ENCODE measurements around the gene MMP24OS.

DNA sequence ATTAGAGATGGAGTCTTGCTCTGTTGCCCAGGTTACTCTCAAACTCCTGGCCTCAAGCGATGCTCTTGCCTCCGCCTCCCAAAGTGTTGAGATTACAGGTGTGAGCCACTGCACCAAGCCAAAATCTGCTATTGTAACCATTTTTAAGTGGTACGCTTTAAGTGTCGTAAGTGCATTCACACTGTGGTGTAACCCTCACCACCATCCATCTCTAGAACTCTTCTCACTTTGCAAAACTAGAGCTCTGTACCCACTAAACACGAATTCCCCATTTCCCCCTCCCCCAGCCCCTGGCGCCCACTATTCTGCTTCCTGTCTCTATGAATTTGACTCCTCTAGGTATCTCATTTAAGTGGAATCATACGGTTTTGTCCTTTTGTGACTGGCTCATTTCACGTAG lies 17.1 kb upstream of the MMP24OS start:
- TF ChIP-seq, protein P1, sequence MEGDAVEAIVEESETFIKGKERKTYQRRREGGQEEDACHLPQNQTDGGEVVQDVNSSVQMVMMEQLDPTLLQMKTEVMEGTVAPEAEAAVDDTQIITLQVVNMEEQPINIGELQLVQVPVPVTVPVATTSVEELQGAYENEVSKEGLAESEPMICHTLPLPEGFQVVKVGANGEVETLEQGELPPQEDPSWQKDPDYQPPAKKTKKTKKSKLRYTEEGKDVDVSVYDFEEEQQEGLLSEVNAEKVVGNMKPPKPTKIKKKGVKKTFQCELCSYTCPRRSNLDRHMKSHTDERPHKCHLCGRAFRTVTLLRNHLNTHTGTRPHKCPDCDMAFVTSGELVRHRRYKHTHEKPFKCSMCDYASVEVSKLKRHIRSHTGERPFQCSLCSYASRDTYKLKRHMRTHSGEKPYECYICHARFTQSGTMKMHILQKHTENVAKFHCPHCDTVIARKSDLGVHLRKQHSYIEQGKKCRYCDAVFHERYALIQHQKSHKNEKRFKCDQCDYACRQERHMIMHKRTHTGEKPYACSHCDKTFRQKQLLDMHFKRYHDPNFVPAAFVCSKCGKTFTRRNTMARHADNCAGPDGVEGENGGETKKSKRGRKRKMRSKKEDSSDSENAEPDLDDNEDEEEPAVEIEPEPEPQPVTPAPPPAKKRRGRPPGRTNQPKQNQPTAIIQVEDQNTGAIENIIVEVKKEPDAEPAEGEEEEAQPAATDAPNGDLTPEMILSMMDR (IDR thresholded peaks at IDR 0.05 in 2 of 3, conservative IDR thresholded peaks at IDR 0.05 in 1 of 3; ENCODE audit: borderline replicate concordance in 1 of 3, insufficient read depth in 1 of 3, low read depth in 2 of 3, low read length in 2 of 3) = no peak
- TF ChIP-seq POLR2A (IDR thresholded peaks at IDR 0.05; ENCODE audit: borderline replicate concordance, extremely low read depth, insufficient read depth, insufficient read length) (no peak), POLR2AphosphoS5 (IDR thresholded peaks at IDR 0.05; ENCODE audit: low read depth, low read length) (no peak), REST (IDR thresholded peaks at IDR 0.05; ENCODE audit: low read depth) (no peak), ATF3 (IDR thresholded peaks at IDR 0.05) (no peak), SIN3A (IDR thresholded peaks at IDR 0.05; ENCODE audit: low read depth) (no peak)

All from HCT116 (cell line).